PC-3 (cell line): ENCODE results near the gene APOBEC3A. TPM values are rescaled to one million over a fixed set of nuclear protein-coding genes. Genes with fewer than 3 reads are reported as not detected.

Source experiments
- ATAC-seq: fragments of 200-7000 bp; cut with Tn5 transposase; 2 replicates; pipeline ENCODE4 v1.9.1; 2020; ENCODE audit warnings: mild to moderate bottlenecking, moderate library complexity
- BruUV-seq: library from RNA; stranded (reverse); fragments of 400-500 nt; replicated peaks from 2 replicates; lab custom pipeline; 2021; lab: Mats Ljungman, UMichigan
- CTCF ChIA-PET: fragments of 300-600 bp; sonication (Branson Sonifier 250); formaldehyde crosslinking; loops from one replicate; lab custom pipeline; 2022; ENCODE audit warnings: antibody characterized with exemption; lab: Charles Lee
- POLR2A ChIA-PET: fragments of 300-600 bp; sonication (Branson Sonifier 250); formaldehyde crosslinking; loops from one replicate; lab custom pipeline; 2022; ENCODE audit warnings: antibody characterized with exemption; ENCODE audit not compliant: unreplicated experiment; lab: Charles Lee
- DNase-seq: peaks from one replicate; pipeline ENCODE4 v3.0.0-alpha.2; 2015
- H2AFZ ChIP-seq: fragments of 300-600 bp; sonication (generic); 2 replicates; pipeline ENCODE4 v1.6.0; 2016; ENCODE audit warnings: antibody characterized with exemption, low read length
- H3F3A ChIP-seq: fragments of 300-600 bp; sonication (generic); one replicate; pipeline ENCODE4 v1.6.0; 2017; ENCODE audit warnings: antibody characterized with exemption, low read length, control low read depth, mild to moderate bottlenecking; ENCODE audit not compliant: unreplicated experiment
- H3K27ac ChIP-seq: fragments of 300-600 bp; sonication (generic); 2 replicates; pipeline ENCODE4 v1.5.1; 2016; ENCODE audit warnings: mild to moderate bottlenecking, low read length
- H3K27me3 ChIP-seq: fragments of 300-600 bp; sonication (generic); 2 replicates; pipeline ENCODE4 v1.6.1; 2016; ENCODE audit warnings: low read length, mixed read lengths
- H3K36me3 ChIP-seq: fragments of 300-600 bp; sonication (generic); 2 replicates; pipeline ENCODE4 v1.6.1; 2016; ENCODE audit warnings: low read depth, mixed run types, low read length, mixed read lengths
- H3K4me1 ChIP-seq: fragments of 300-600 bp; sonication (generic); 2 replicates; pipeline ENCODE4 v1.5.1; 2016; ENCODE audit warnings: low read length; ENCODE audit not compliant: insufficient read depth
- H3K4me2 ChIP-seq: fragments of 300-600 bp; sonication (generic); 2 replicates; pipeline ENCODE4 v1.6.0; 2016; ENCODE audit warnings: low read length
- H3K4me3 ChIP-seq: fragments of 300-600 bp; sonication (generic); 2 replicates; pipeline ENCODE4 v1.5.1; 2016; ENCODE audit warnings: mild to moderate bottlenecking, low read length, mixed read lengths
- H3K79me2 ChIP-seq: fragments of 300-600 bp; sonication (generic); 2 replicates; pipeline ENCODE4 v1.6.1; 2017; ENCODE audit warnings: low read length, mixed read lengths
- H3K9ac ChIP-seq: fragments of 300-600 bp; sonication (generic); 2 replicates; pipeline ENCODE4 v1.6.0; 2016; ENCODE audit warnings: mild to moderate bottlenecking, low read length
- H3K9me2 ChIP-seq: fragments of 300-600 bp; sonication (generic); replicated peaks from 2 replicates; pipeline ENCODE4 v1.6.1; 2016; ENCODE audit warnings: mixed run types, low read length, mixed read lengths
- H3K9me3 ChIP-seq: fragments of 300-600 bp; sonication (generic); 2 replicates; pipeline ENCODE4 v1.6.1; 2016; ENCODE audit warnings: low read length, mixed read lengths
- H4K20me1 ChIP-seq: fragments of 300-600 bp; sonication (generic); 2 replicates; pipeline ENCODE4 v1.6.1; 2016; ENCODE audit warnings: low read length, mixed read lengths
- EZH2 ChIP-seq: fragments of 300-600 bp; sonication (generic); IDR thresholded peaks from one replicate; pipeline ENCODE4 v1.6.1; 2017; ENCODE audit warnings: antibody characterized with exemption, mild to moderate bottlenecking, low read length; ENCODE audit not compliant: unreplicated experiment
- EZH2phosphoT487 ChIP-seq: fragments of 300-600 bp; sonication (generic); IDR thresholded peaks from 2 replicates; pipeline ENCODE4 v1.6.1; 2018; ENCODE audit warnings: mild to moderate bottlenecking, antibody characterized with exemption, low read length, borderline replicate concordance
- intact Hi-C: fragments of 100-400 bp; cut with micrococcal nuclease; formaldehyde crosslinking; loops from 2 replicates; pipeline ENCODE4 v1.9.0; 2023
- total RNA-seq: library from RNA; depleted of rRNA; stranded (reverse); fragments of >200 nt; gene quantifications from 2 replicates; pipeline ENCODE4 v1.2.3, GENCODE V29; 2014
- TF ChIP-seq, protein P1 (sequence below): fragments of 300-600 bp; sonication (generic); conservative IDR thresholded peaks from 2 replicates; pipeline ENCODE4 v1.5.1; 2017; ENCODE audit warnings: antibody characterized with exemption, low read depth, mild to moderate bottlenecking, low read length

The APOBEC3A gene
- total RNA-seq, 1 experiment from 2014 or later = not detected

GRCh38 chr22:38937541-38937940, 19.9 kb upstream of the APOBEC3A start:
- Histone ChIP-seq H3K27me3 (no peaks in the 10 kb centered on the region), H3K79me2 (no peaks in the 10 kb centered on the region), H3K9me3 (no peaks in the 10 kb centered on the region), H3K27ac (no peak overlapping the region), H3K4me3 (no peak overlapping the region), H2AFZ (no peak overlapping the region), H3K9ac (no peak overlapping the region), H3F3A (no peaks in the 10 kb centered on the region), H3K36me3 (no peaks in the 10 kb centered on the region), H3K4me1 (peaks cover 24% of the 10 kb centered on the region), H3K9me2 (no peaks in the 10 kb centered on the region), H4K20me1 (no peaks in the 10 kb centered on the region), H3K4me2 (no peak overlapping the region)
- POLR2A ChIA-PET = no interaction called here
- DNase-seq (no peak), ATAC-seq (no peak)
- TF ChIP-seq, protein P1, sequence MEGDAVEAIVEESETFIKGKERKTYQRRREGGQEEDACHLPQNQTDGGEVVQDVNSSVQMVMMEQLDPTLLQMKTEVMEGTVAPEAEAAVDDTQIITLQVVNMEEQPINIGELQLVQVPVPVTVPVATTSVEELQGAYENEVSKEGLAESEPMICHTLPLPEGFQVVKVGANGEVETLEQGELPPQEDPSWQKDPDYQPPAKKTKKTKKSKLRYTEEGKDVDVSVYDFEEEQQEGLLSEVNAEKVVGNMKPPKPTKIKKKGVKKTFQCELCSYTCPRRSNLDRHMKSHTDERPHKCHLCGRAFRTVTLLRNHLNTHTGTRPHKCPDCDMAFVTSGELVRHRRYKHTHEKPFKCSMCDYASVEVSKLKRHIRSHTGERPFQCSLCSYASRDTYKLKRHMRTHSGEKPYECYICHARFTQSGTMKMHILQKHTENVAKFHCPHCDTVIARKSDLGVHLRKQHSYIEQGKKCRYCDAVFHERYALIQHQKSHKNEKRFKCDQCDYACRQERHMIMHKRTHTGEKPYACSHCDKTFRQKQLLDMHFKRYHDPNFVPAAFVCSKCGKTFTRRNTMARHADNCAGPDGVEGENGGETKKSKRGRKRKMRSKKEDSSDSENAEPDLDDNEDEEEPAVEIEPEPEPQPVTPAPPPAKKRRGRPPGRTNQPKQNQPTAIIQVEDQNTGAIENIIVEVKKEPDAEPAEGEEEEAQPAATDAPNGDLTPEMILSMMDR = no peak
- no peak for TF ChIP-seq EZH2phosphoT487
- no peak for TF ChIP-seq EZH2
- CTCF ChIA-PET = no interaction called here
- intact Hi-C loops = no loop called here
- BruUV-seq = no TSS peak

GRCh38 chr22:38938221-38938620, 19.2 kb upstream of the APOBEC3A start:
- H3K9me3 ChIP-seq = no peaks in the 10 kb centered on the region
- CTCF ChIA-PET = no interaction called here
- H3K27me3 ChIP-seq = no peaks in the 10 kb centered on the region
- H3F3A ChIP-seq = no peaks in the 10 kb centered on the region
- POLR2A ChIA-PET = no interaction called here
- H3K9me2 ChIP-seq = no peaks in the 10 kb centered on the region
- no peak overlapping the region for H2AFZ ChIP-seq
- no peak overlapping the region for H3K27ac ChIP-seq
- BruUV-seq = no TSS peak
- peaks cover 24% of the 10 kb centered on the region for H3K4me1 ChIP-seq
- TF ChIP-seq, protein P1 = no peak
- TF ChIP-seq EZH2phosphoT487 (no peak), EZH2 (no peak)
- H4K20me1 ChIP-seq = no peaks in the 10 kb centered on the region
- H3K4me2 ChIP-seq = no peak overlapping the region
- H3K36me3 ChIP-seq = no peaks in the 10 kb centered on the region
- H3K9ac ChIP-seq = no peak overlapping the region
- ATAC-seq = no peak
- intact Hi-C loops = no loop called here
- no peaks in the 10 kb centered on the region for H3K79me2 ChIP-seq
- no peak overlapping the region for H3K4me3 ChIP-seq
- no peak for DNase-seq

DNA sequence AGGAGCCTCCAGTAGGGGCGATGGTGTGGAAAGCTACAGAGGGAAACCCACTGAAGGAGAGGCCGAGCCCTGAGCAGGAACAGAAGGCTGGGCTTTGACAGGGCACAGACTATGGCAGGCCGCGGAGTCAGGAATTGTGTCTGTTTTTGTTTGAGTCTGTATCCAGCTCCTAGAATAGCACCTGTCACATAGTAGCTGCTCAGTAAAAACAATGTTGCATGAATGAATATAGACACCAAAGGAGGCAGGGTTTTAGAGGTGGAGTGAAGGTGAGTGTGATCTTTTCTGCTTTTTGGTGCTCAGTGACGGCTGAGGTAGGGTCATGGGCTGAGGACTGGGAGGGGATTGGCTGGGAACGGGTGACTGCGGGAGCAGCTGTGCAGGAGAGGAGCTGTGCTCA, 18.5 kb upstream of the APOBEC3A start:
- Histone ChIP-seq H3K9me2 (no peaks in the 10 kb centered on the region), H3K27me3 (no peaks in the 10 kb centered on the region), H3K9me3 (no peaks in the 10 kb centered on the region), H3K4me2 (no peak overlapping the region), H3K9ac (no peak overlapping the region), H3K4me3 (no peak overlapping the region), H2AFZ (no peak overlapping the region), H3F3A (no peaks in the 10 kb centered on the region), H3K79me2 (no peaks in the 10 kb centered on the region), H4K20me1 (no peaks in the 10 kb centered on the region), H3K36me3 (no peaks in the 10 kb centered on the region), H3K4me1 (peaks cover 24% of the 10 kb centered on the region), H3K27ac (no peak overlapping the region)
- BruUV-seq = no TSS peak
- POLR2A ChIA-PET = no interaction called here
- TF ChIP-seq, protein P1 = no peak
- TF ChIP-seq EZH2phosphoT487 (no peak), EZH2 (no peak)
- ATAC-seq (no peak), DNase-seq (no peak)
- intact Hi-C loops = no loop called here
- CTCF ChIA-PET = no interaction called here
